Natural killer cell (primary cell): ENCODE data around the gene SSNA1. TPM values are rescaled to one million over a fixed set of nuclear protein-coding genes. Genes with fewer than 3 reads are reported as not detected.
A peak's percentile ranks its signal among the peaks of the same experiment; 100 is the strongest.

Source experiments
- ATAC-seq, 3 donors: fragments of 150-1000 bp in 2 of 3; fragments of 200-7000 bp in 1 of 3; cut with Tn5 transposase; 1 replicate in 1 of 3; 2 replicates in 2 of 3; pipeline ENCODE4 v1.10.0; 2021; ENCODE audit warnings: mild to moderate bottlenecking in 2 of 3, moderate library complexity in 2 of 3
- DNase-seq, 2 donors: peaks; one replicate each; pipeline versions ENCODE4 v3.0.0 to v3.0.0-alpha.2; 2013 to 2021; ENCODE audit warnings: mixed read lengths in 1 of 2
- H3K27ac ChIP-seq: one replicate; pipeline ENCODE4 v1.5.1; 2013; ENCODE audit warnings: mild to moderate bottlenecking, low read length
- H3K27me3 ChIP-seq: one replicate; pipeline ENCODE4 v1.6.1; 2013; ENCODE audit warnings: low read length; ENCODE audit not compliant: control insufficient read depth, insufficient read depth
- H3K36me3 ChIP-seq: one replicate; pipeline ENCODE4 v1.6.1; 2013; ENCODE audit warnings: low read length; ENCODE audit not compliant: control insufficient read depth, insufficient read depth
- H3K4me1 ChIP-seq: one replicate; pipeline ENCODE4 v1.6.1; 2013; ENCODE audit warnings: low read length; ENCODE audit not compliant: control insufficient read depth, insufficient read depth
- H3K4me3 ChIP-seq: one replicate; pipeline ENCODE4 v1.5.1; 2013; ENCODE audit warnings: low read length
- H3K9me3 ChIP-seq: one replicate; pipeline ENCODE4 v1.6.1; 2013; ENCODE audit warnings: low read length; ENCODE audit not compliant: control insufficient read depth, insufficient read depth
- H3K27ac Mint-ChIP-seq, 2 donors: one replicate each; pipeline ENCODE4 v1.8.0; 2022; ENCODE audit warnings: mild to moderate bottlenecking in 2 of 2, mixed read lengths in 2 of 2, moderate library complexity in 1 of 2
- H3K27me3 Mint-ChIP-seq, 2 donors: one replicate each; pipeline ENCODE4 v1.8.0; 2022; ENCODE audit warnings: low read depth in 2 of 2, mixed read lengths in 2 of 2
- H3K36me3 Mint-ChIP-seq: one replicate; pipeline ENCODE4 v1.8.0; 2022; ENCODE audit warnings: mixed read lengths
- H3K4me1 Mint-ChIP-seq, 2 donors: one replicate each; pipeline ENCODE4 v1.8.0; 2022; ENCODE audit warnings: mixed read lengths in 2 of 2
- H3K4me3 Mint-ChIP-seq: one replicate; pipeline ENCODE4 v1.8.0; 2022; ENCODE audit warnings: mild to moderate bottlenecking, moderate library complexity, mixed read lengths
- H3K9me3 Mint-ChIP-seq, 2 donors: one replicate each; pipeline ENCODE4 v1.8.0; 2022; ENCODE audit warnings: mixed read lengths in 2 of 2
- CTCF ChIP-seq: fragments of 200-600 bp; IDR thresholded peaks from one replicate; pipeline ENCODE4 v1.8.0; 2022; ENCODE audit warnings: antibody characterized with exemption
- WGBS: methylation state at CpG from one replicate; pipeline ENCODE4 v1.1.7; 2013; ENCODE audit warnings: missing lambda C conversion rate; ENCODE audit not compliant: insufficient coverage; 5-methylcytosine and 5-hydroxymethylcytosine counted together
- intact Hi-C: fragments of 100-400 bp; cut with micrococcal nuclease; formaldehyde crosslinking; loops from one replicate; pipeline ENCODE4 v1.14.2; 2022
- total RNA-seq, 4 donors: library from RNA; stranded (reverse); fragments of 120-200 nt in 1 of 4; gene quantifications; one replicate each; pipeline versions ENCODE4 v1.2.3 to v1.2.4, GENCODE V29; 2013 to 2022

Gene SSNA1
- total RNA-seq, 3 donors from 2014 or later (not counting 1 experiment from before 2014, with no cell fraction given), result 45.1 to 53.5 (median 52.2) TPM

GRCh38 chr9:137182836-137183235 is 5.6 kb upstream of the SSNA1 start:
- Histone ChIP-seq H3K27me3 (no peaks in the 10 kb centered on the region), H3K4me1 (peaks cover 26% of the 10 kb centered on the region), H3K27ac (no peak overlapping the region), H3K9me3 (no peaks in the 10 kb centered on the region), H3K4me3 (no peak overlapping the region), H3K36me3 (peaks cover 70% of the 10 kb centered on the region)
- no peaks in the 10 kb centered on the region for H3K9me3 Mint-ChIP-seq
- ATAC-seq (no peak), DNase-seq (no peak)
- no peaks in the 10 kb centered on the region for H3K36me3 Mint-ChIP-seq
- H3K27ac Mint-ChIP-seq, result no peak overlapping the region
- intact Hi-C loops, result no loop called here
- TF ChIP-seq CTCF, result no peak
- H3K27me3 Mint-ChIP-seq, result no peaks in the 10 kb centered on the region
- H3K4me1 Mint-ChIP-seq, result peaks cover 14 to 20% of the 10 kb centered on the region in 2 donors
- H3K4me3 Mint-ChIP-seq, result no peak overlapping the region
- WGBS, result 98% methylated on average over 17 of the region's 17 CpGs

- WGBS, result 97% methylated on average over 27 of the region's 27 CpGs
- Mint-ChIP-seq H3K36me3 (no peaks in the 10 kb centered on the region), H3K4me1 (peaks cover 17 to 30% of the 10 kb centered on the region in 2 donors), H3K27ac (peak overlapping the region; percentile 37 to 44), H3K9me3 (no peaks in the 10 kb centered on the region), H3K4me3 (peak overlapping the region; percentile 1), H3K27me3 (no peaks in the 10 kb centered on the region)
- DNase-seq (no peak), ATAC-seq (no peak)
- Histone ChIP-seq H3K27me3 (no peaks in the 10 kb centered on the region), H3K36me3 (peaks cover 58% of the 10 kb centered on the region), H3K4me3 (no peak overlapping the region), H3K4me1 (peaks cover 31% of the 10 kb centered on the region), H3K9me3 (no peaks in the 10 kb centered on the region), H3K27ac (no peak overlapping the region)
- TF ChIP-seq CTCF, result no peak
- intact Hi-C loops, result no loop called here
Measured at GRCh38 chr9:137183980-137184595, 4.4 kb upstream of the SSNA1 start.

- Histone ChIP-seq H3K27me3 (no peaks in the 10 kb centered on the region), H3K27ac (no peak overlapping the region), H3K9me3 (no peaks in the 10 kb centered on the region), H3K4me3 (no peak overlapping the region), H3K36me3 (peaks cover 53% of the 10 kb centered on the region), H3K4me1 (peaks cover 41% of the 10 kb centered on the region)
- Mint-ChIP-seq H3K4me3 (no peak overlapping the region), H3K36me3 (no peaks in the 10 kb centered on the region), H3K27me3 (no peaks in the 10 kb centered on the region), H3K9me3 (no peaks in the 10 kb centered on the region), H3K4me1 (peaks cover 20 to 36% of the 10 kb centered on the region in 2 donors), H3K27ac (no peak overlapping the region)
- WGBS, result 95% methylated on average over 48 of the region's 48 CpGs
- intact Hi-C loops, result no loop called here
- ATAC-seq (no peak), DNase-seq (no peak)
- TF ChIP-seq CTCF, result no peak
Measured at GRCh38 chr9:137184881-137185660, 3.4 kb upstream of the SSNA1 start.
